Trophoblast cell (in vitro differentiated cells and primary cell): ENCODE results near the gene RAB27B.
A peak's percentile ranks its signal among the peaks of the same experiment; 100 is the strongest.

Experiments used
- DNase-seq, 2 donors: peaks; one replicate each; pipeline ENCODE4 v3.0.0-alpha.2; 2016
- H2AFZ ChIP-seq: 2 replicates; pipeline ENCODE4 v1.6.1; 2013; ENCODE audit warnings: low read length, moderate library complexity, mild to moderate bottlenecking; ENCODE audit not compliant: insufficient read depth, poor library complexity
- H2AK5ac ChIP-seq: 2 replicates; pipeline ENCODE4 v1.6.1; 2013; ENCODE audit warnings: mild to moderate bottlenecking, low read length
- H2BK120ac ChIP-seq: 2 replicates; pipeline ENCODE4 v1.6.1; 2013; ENCODE audit warnings: low read length, mild to moderate bottlenecking, moderate library complexity; ENCODE audit not compliant: insufficient read depth, poor library complexity
- H2BK12ac ChIP-seq: 2 replicates; pipeline ENCODE4 v1.6.1; 2013; ENCODE audit warnings: mild to moderate bottlenecking, low read length, moderate library complexity
- H2BK5ac ChIP-seq: 2 replicates; pipeline ENCODE4 v1.6.1; 2013; ENCODE audit warnings: low read length, low read depth, moderate library complexity, mild to moderate bottlenecking; ENCODE audit not compliant: poor library complexity
- H3K14ac ChIP-seq: 2 replicates; pipeline ENCODE4 v1.6.1; 2013; ENCODE audit warnings: mild to moderate bottlenecking, low read length
- H3K18ac ChIP-seq: 2 replicates; pipeline ENCODE4 v1.6.1; 2013; ENCODE audit warnings: mild to moderate bottlenecking, low read length
- H3K23ac ChIP-seq: 2 replicates; pipeline ENCODE4 v1.6.1; 2013; ENCODE audit warnings: low read length
- H3K27ac ChIP-seq: 2 replicates; pipeline ENCODE4 v1.5.1; 2013; ENCODE audit warnings: low read depth, mild to moderate bottlenecking, inconsistent platforms, low read length, moderate library complexity
- H3K27me3 ChIP-seq: 2 replicates; pipeline ENCODE4 v1.6.1; 2013; ENCODE audit warnings: inconsistent platforms, mild to moderate bottlenecking, low read length, moderate library complexity; ENCODE audit not compliant: insufficient read depth
- H3K36me3 ChIP-seq, 2 experiments: 1 replicate in 1 of 2; 2 replicates in 1 of 2; pipeline ENCODE4 v1.6.1; 2013; ENCODE audit warnings: low read length in 2 of 2, mild to moderate bottlenecking in 2 of 2, moderate library complexity in 1 of 2; ENCODE audit not compliant: insufficient read depth in 2 of 2, control insufficient read depth in 1 of 2
- H3K4ac ChIP-seq: 2 replicates; pipeline ENCODE4 v1.6.1; 2013; ENCODE audit warnings: low read depth, mild to moderate bottlenecking, low read length, moderate library complexity
- H3K4me1 ChIP-seq, 2 experiments: 1 replicate in 1 of 2; 2 replicates in 1 of 2; pipeline ENCODE4 v1.6.1; 2013; ENCODE audit warnings: low read length in 2 of 2, mild to moderate bottlenecking in 2 of 2, moderate library complexity in 1 of 2; ENCODE audit not compliant: insufficient read depth in 2 of 2, control insufficient read depth in 1 of 2
- H3K4me2 ChIP-seq: 2 replicates; pipeline ENCODE4 v1.6.1; 2013; ENCODE audit warnings: inconsistent platforms, mild to moderate bottlenecking, low read length, moderate library complexity
- H3K4me3 ChIP-seq: 2 replicates; pipeline ENCODE4 v1.5.1; 2013; ENCODE audit warnings: mild to moderate bottlenecking, low read depth, low read length, inconsistent platforms
- H3K79me1 ChIP-seq: one replicate; pipeline ENCODE4 v1.6.1; 2013; ENCODE audit warnings: low read length
- H3K79me2 ChIP-seq: 2 replicates; pipeline ENCODE4 v1.6.1; 2013; ENCODE audit warnings: low read length, mild to moderate bottlenecking; ENCODE audit not compliant: control insufficient read depth, insufficient read depth, poor library complexity
- H3K9ac ChIP-seq: 2 replicates; pipeline ENCODE4 v1.6.1; 2013; ENCODE audit warnings: mild to moderate bottlenecking, low read length
- H3K9me3 ChIP-seq: 2 replicates; pipeline ENCODE4 v1.6.1; 2013; ENCODE audit warnings: low read depth, mild to moderate bottlenecking, control low read depth, inconsistent platforms, low read length; ENCODE audit not compliant: insufficient read depth
- H4K12ac ChIP-seq: 2 replicates; pipeline ENCODE4 v1.6.1; 2013; ENCODE audit warnings: low read depth, mild to moderate bottlenecking, low read length, moderate library complexity
- H4K8ac ChIP-seq: 2 replicates; pipeline ENCODE4 v1.6.1; 2013; ENCODE audit warnings: low read depth, mild to moderate bottlenecking, low read length, moderate library complexity
- H4K91ac ChIP-seq: one replicate; pipeline ENCODE4 v1.6.1; 2013; ENCODE audit warnings: low read depth, mild to moderate bottlenecking, low read length, moderate library complexity
- WGBS: extraction: QIAGEN DNeasy Blood & Tissue Kit; methylation state at CpG from one replicate; pipeline ENCODE4 v1.1.7; 2013; ENCODE audit warnings: missing lambda C conversion rate; ENCODE audit not compliant: insufficient read length, insufficient coverage; ENCODE audit errors: extremely low coverage; 5-methylcytosine and 5-hydroxymethylcytosine counted together

RAB27B gene

DNA sequence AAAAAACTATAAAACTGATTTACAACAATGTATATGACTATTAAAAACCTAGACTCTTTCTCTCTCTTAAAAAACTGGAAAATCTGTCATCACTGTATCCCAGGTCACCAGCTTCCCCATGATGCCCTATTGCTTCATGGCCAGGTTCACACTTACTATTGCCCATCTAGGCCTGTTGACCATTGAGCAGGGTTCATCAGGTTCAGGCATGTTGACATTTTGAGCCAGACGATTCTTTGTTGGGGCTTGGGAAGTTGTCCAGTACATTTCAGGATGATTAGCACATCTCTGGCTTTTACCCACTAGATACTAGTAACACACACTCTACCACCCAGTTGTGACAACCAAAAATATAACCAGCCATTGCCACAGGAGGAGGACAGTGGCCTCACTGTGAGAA is 26.9 kb upstream of the RAB27B start:
- Histone ChIP-seq H3K36me3 (no peaks in the 10 kb centered on the region), H3K4me3 (no peak overlapping the region), H4K91ac (no peak overlapping the region), H3K9ac (no peak overlapping the region), H2BK12ac (no peak overlapping the region), H3K27ac (no peak overlapping the region), H3K14ac (no peak overlapping the region), H4K12ac (no peak overlapping the region), H2BK120ac (no peak overlapping the region), H2AK5ac (no peak overlapping the region), H3K79me2 (no peaks in the 10 kb centered on the region), H3K4ac (no peak overlapping the region), H4K8ac (no peak overlapping the region), H3K4me2 (no peak overlapping the region), H3K18ac (no peak overlapping the region), H3K4me1 (peaks cover 0 to 3% of the 10 kb centered on the region in 2 experiments), H3K23ac (no peak overlapping the region), H2AFZ (no peak overlapping the region), H3K9me3 (no peaks in the 10 kb centered on the region), H3K27me3 (no peaks in the 10 kb centered on the region), H3K79me1 (peaks cover 3% of the 10 kb centered on the region), H2BK5ac (no peak overlapping the region)
- no peak for DNase-seq
- WGBS, result no CpG with 5 or more reads among the region's 1 CpG

DNA sequence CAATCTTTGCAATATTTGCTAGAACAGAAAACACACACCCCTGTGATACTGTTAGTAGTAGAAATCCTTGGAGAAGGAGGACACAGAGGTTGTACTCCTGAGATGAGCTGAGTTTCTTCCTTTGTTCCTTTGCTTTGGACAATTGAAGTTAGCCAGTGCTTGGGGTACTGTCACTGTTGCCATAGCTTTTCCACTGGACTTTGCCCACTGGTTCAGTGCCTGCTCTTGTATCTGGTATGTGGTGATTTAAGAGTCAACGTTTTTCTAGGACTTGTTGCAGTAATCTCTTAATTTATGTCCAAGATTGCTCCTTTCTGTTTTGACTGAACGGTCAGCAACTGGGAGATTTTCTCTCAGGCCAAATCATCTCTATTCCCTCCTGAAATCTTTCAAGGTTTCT is 26.1 kb upstream of the RAB27B start:
- Histone ChIP-seq H3K9me3 (no peaks in the 10 kb centered on the region), H4K8ac (no peak overlapping the region), H4K91ac (no peak overlapping the region), H2BK5ac (no peak overlapping the region), H3K27me3 (no peaks in the 10 kb centered on the region), H3K9ac (no peak overlapping the region), H2BK120ac (no peak overlapping the region), H3K4ac (no peak overlapping the region), H2AK5ac (no peak overlapping the region), H4K12ac (no peak overlapping the region), H3K18ac (no peak overlapping the region), H3K23ac (no peak overlapping the region), H3K14ac (no peak overlapping the region), H2AFZ (no peak overlapping the region), H3K36me3 (no peaks in the 10 kb centered on the region), H3K4me3 (no peak overlapping the region), H3K4me1 (peaks cover 0 to 3% of the 10 kb centered on the region in 2 experiments), H2BK12ac (no peak overlapping the region), H3K27ac (no peak overlapping the region), H3K79me1 (peaks cover 3% of the 10 kb centered on the region), H3K79me2 (no peaks in the 10 kb centered on the region), H3K4me2 (no peak overlapping the region)
- no CpG with 5 or more reads among the region's 2 CpGs for WGBS
- DNase-seq, result no peak

DNA sequence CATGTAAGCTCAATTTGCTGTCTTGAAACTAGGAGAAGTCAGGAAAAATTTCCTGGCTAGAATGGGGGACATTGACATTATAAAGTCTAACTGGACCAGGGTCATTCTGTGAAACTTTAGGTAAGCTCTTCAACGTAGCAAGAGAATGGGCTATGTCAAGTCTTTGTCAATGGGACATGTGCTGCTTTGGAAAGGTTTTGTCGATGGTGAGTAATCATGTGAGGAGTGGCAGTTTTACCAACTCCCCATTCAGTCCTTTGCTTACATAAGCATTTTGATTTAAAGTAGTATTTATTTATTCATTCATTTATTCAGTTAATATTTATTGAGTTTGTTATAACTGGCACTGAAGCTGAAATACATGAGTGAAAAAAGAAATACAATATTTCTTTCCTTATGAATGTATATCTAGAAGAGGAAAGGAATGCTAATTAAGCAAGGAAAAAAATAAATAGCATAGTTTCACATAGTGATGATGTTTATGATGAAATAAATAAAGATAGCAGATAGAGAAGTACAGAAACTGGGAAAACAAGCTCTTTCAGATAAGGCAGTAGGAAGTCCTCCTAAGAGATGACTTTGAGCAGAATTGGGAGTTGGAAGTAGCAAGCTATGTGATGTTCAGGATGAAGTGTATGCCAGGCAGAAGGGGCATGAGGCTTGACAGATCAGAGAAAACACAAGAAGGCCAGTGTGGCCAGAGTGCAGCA is 25.4 kb upstream of the RAB27B start:
- peak in 1 of 2 donors; percentile 76 for DNase-seq
- H3K9me3 ChIP-seq, result no peaks in the 10 kb centered on the region
- no peak overlapping the region for H4K91ac ChIP-seq
- no peak overlapping the region for H3K4me3 ChIP-seq
- no peak overlapping the region for H4K12ac ChIP-seq
- H3K36me3 ChIP-seq, result no peaks in the 10 kb centered on the region
- no CpG with 5 or more reads among the region's 2 CpGs for WGBS
- no peak overlapping the region for H3K18ac ChIP-seq
- no peak overlapping the region for H3K27ac ChIP-seq
- no peak overlapping the region for H2BK12ac ChIP-seq
- H3K79me2 ChIP-seq, result no peaks in the 10 kb centered on the region
- no peak overlapping the region for H3K4me2 ChIP-seq
- H3K4me1 ChIP-seq, result peaks cover 0 to 3% of the 10 kb centered on the region in 2 experiments
- no peak overlapping the region for H3K23ac ChIP-seq
- no peak overlapping the region for H3K14ac ChIP-seq
- H3K79me1 ChIP-seq, result peaks cover 3% of the 10 kb centered on the region
- H2AK5ac ChIP-seq, result no peak overlapping the region
- no peak overlapping the region for H2BK120ac ChIP-seq
- H3K27me3 ChIP-seq, result no peaks in the 10 kb centered on the region
- H4K8ac ChIP-seq, result no peak overlapping the region
- H3K4ac ChIP-seq, result no peak overlapping the region
- H3K9ac ChIP-seq, result no peak overlapping the region
- no peak overlapping the region for H2AFZ ChIP-seq
- no peak overlapping the region for H2BK5ac ChIP-seq

DNA sequence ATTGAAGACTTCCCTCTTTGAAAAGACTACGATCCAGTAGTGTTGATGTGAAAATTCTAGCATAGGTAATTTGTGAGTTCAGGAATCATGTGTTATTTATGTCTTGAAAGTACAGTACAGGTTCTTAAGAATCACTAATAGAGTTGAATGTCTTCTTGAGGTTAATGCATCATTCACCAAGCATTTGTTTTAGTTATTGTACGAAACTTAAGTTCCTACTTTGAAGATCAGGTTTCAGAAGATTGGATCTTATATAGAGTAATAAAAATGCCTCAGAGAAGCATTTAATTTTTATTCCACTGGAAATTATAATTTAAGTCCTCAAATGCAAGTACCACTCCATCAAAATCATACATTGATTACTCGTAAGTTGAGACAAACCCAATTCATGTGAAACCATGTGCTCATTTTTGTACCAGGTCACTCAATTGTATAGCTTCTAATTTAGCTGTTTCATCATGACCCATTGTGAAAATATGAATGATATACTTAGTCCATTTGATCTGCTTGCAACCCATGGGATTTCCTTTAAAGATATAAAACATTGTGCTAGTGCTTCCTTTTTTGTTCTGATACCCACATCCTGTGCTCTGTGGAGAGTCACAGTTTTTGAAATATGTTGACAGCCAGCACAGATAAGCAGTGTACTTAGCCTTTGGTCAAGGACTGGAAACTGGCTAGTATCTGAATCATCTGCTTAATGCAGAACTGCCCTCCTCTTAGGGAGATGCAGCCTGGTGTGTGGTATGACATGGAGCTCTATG is 22.5 kb upstream of the RAB27B start:
- Histone ChIP-seq H3K36me3 (no peaks in the 10 kb centered on the region), H3K27ac (no peak overlapping the region)
- no CpG with 5 or more reads among the region's 3 CpGs for WGBS

More for the DNA sequence above, 22.5 kb upstream of the RAB27B start:
- Histone ChIP-seq H3K9ac (no peak overlapping the region), H3K4me3 (no peak overlapping the region), H3K14ac (no peak overlapping the region), H3K79me1 (peaks cover 2% of the 10 kb centered on the region), H3K23ac (no peak overlapping the region), H3K18ac (no peak overlapping the region), H4K8ac (no peak overlapping the region), H4K91ac (no peak overlapping the region), H2AK5ac (no peak overlapping the region), H4K12ac (no peak overlapping the region), H2BK12ac (no peak overlapping the region), H2AFZ (no peak overlapping the region), H3K4ac (no peak overlapping the region), H3K27me3 (no peaks in the 10 kb centered on the region), H3K4me2 (no peak overlapping the region), H2BK120ac (no peak overlapping the region), H3K79me2 (no peaks in the 10 kb centered on the region), H2BK5ac (no peak overlapping the region), H3K4me1 (peaks cover 0 to 3% of the 10 kb centered on the region in 2 experiments), H3K9me3 (no peaks in the 10 kb centered on the region)
- DNase-seq, result peak; percentile 64 to 84
